HepG2 (cell line): ENCODE results near the gene LAMB4. TPM values are rescaled to one million over a fixed set of nuclear protein-coding genes. Genes with fewer than 3 reads are reported as not detected.

Experiments used
- AFF4 ChIP-seq: sonication (generic); formaldehyde crosslinking; IDR thresholded peaks from 2 replicates; pipeline ENCODE4 v1.4.0; 2020; ENCODE audit warnings: missing genetic modification reagents
- E2F1 ChIP-seq: sonication (generic); formaldehyde crosslinking; IDR thresholded peaks from 2 replicates; pipeline ENCODE4 v1.5.0; 2020; ENCODE audit warnings: missing genetic modification reagents
- HNF4G ChIP-seq, 2 experiments: sonication (generic) in 1 of 2; formaldehyde crosslinking in 1 of 2; IDR thresholded peaks; 2 replicates each; pipeline versions ENCODE4 v1.4.0 to v1.6.1; 2011 to 2020; ENCODE audit warnings: borderline replicate concordance in 2 of 2, low read depth in 2 of 2, mild to moderate bottlenecking in 2 of 2, low read length in 1 of 2, missing genetic modification reagents in 1 of 2, moderate library complexity in 1 of 2
- IRF2 ChIP-seq: IDR thresholded peaks from 2 replicates; pipeline ENCODE4 v1.6.1; 2018; ENCODE audit warnings: missing genetic modification reagents, missing compliant biosample characterization
- JUND ChIP-seq: sonication (generic); formaldehyde crosslinking; IDR thresholded peaks from 2 replicates; pipeline ENCODE4 v1.8.0; 2022; ENCODE audit warnings: mild to moderate bottlenecking, missing genetic modification reagents
- KAT7 ChIP-seq: IDR thresholded peaks from 2 replicates; pipeline ENCODE4 v1.6.1; 2018; ENCODE audit warnings: borderline replicate concordance, missing compliant biosample characterization
- KAT8 ChIP-seq: IDR thresholded peaks from 2 replicates; pipeline ENCODE4 v1.6.1; 2016; ENCODE audit warnings: missing genetic modification reagents, missing compliant biosample characterization
- KLF16 ChIP-seq, 2 experiments: sonication (generic) in 1 of 2; formaldehyde crosslinking in 1 of 2; IDR thresholded peaks; 2 replicates each; pipeline versions ENCODE4 v1.6.1 to v1.8.0; 2016 to 2023; ENCODE audit warnings: missing genetic modification reagents in 2 of 2, missing compliant biosample characterization in 1 of 2
- MXI1 ChIP-seq: IDR thresholded peaks from 3 replicates; pipeline ENCODE4 v1.6.1; 2012; ENCODE audit warnings: low read depth, low read length, inconsistent platforms, borderline replicate concordance
- NR2F6 ChIP-seq, 2 experiments: IDR thresholded peaks; 2 replicates each; pipeline ENCODE4 v1.6.1; 2016; ENCODE audit warnings: antibody characterized with exemption in 1 of 2, mild to moderate bottlenecking in 1 of 2
- PCBP2 ChIP-seq: fragments of 200-400 bp; formaldehyde crosslinking; optimal IDR thresholded peaks from 2 replicates; pipeline ENCODE3; 2018; ENCODE audit warnings: low read length, low read depth; ENCODE audit not compliant: poor library complexity, severe bottlenecking
- RAD51 ChIP-seq: fragments of 450-650 bp; IDR thresholded peaks from 2 replicates; pipeline ENCODE4 v1.6.1; 2016; ENCODE audit warnings: borderline replicate concordance
- TFAP4 ChIP-seq: sonication (generic); IDR thresholded peaks from 2 replicates; pipeline ENCODE4 v1.6.1; 2016; ENCODE audit warnings: low read depth, borderline replicate concordance
- THYN1 ChIP-seq: sonication (generic); formaldehyde crosslinking; IDR thresholded peaks from 2 replicates; pipeline ENCODE4 v1.8.1; 2023; ENCODE audit warnings: low read depth, mild to moderate bottlenecking, moderate library complexity, missing genetic modification reagents, borderline replicate concordance
- ZFP36L1 ChIP-seq: sonication (generic); formaldehyde crosslinking; IDR thresholded peaks from 2 replicates; pipeline ENCODE4 v1.8.0; 2022; ENCODE audit warnings: mild to moderate bottlenecking, missing genetic modification reagents, moderate library complexity
- ZKSCAN1 ChIP-seq: fragments of 150-350 bp; IDR thresholded peaks from 2 replicates; pipeline ENCODE4 v1.6.1; 2014; ENCODE audit warnings: low read length
- ZNF550 ChIP-seq: sonication (generic); formaldehyde crosslinking; IDR thresholded peaks from 2 replicates; pipeline ENCODE4 v1.4.0; 2020; ENCODE audit warnings: mild to moderate bottlenecking, missing genetic modification reagents, borderline replicate concordance
- ZNF609 ChIP-seq: sonication (generic); formaldehyde crosslinking; IDR thresholded peaks from 2 replicates; pipeline ENCODE4 v1.4.0; 2020; ENCODE audit warnings: mild to moderate bottlenecking, missing genetic modification reagents, borderline replicate concordance
- ZNF775 ChIP-seq: sonication (generic); formaldehyde crosslinking; IDR thresholded peaks from 2 replicates; pipeline ENCODE4 v1.4.0; 2020; ENCODE audit warnings: missing genetic modification reagents, mild to moderate bottlenecking, moderate library complexity, borderline replicate concordance
- ZNF839 ChIP-seq: sonication (generic); formaldehyde crosslinking; IDR thresholded peaks from 2 replicates; pipeline ENCODE4 v1.4.0; 2020; ENCODE audit warnings: missing genetic modification reagents, mild to moderate bottlenecking, borderline replicate concordance
- polyA plus RNA-seq, 8 experiments: library from polyadenylated mRNA; depleted of rRNA in 3 of 8; stranded (reverse) in 7 of 8; unstranded in 1 of 8; fragments of >200 nt; fragmentation: Illumina TruSeq in 4 of 8; extraction: Trizol in 4 of 8; gene quantifications; 2 replicates each; pipeline versions ENCODE4 v1.2.1 to v1.2.3, GENCODE V29; 2011 to 2016; ENCODE audit warnings: low read depth in 4 of 8, missing spikeins in 1 of 8, mixed read lengths in 1 of 8; ENCODE audit not compliant: insufficient read depth in 1 of 8
- total RNA-seq, 5 experiments: library from RNA; depleted of rRNA; stranded (reverse); fragments of >200 nt; fragmentation: Illumina TruSeq; extraction: Trizol; gene quantifications; 2 replicates each; pipeline ENCODE4 v1.2.3, GENCODE V29; 2016; ENCODE audit warnings: low read depth in 1 of 5

LAMB4 gene
- total and polyA plus RNA-seq, 2 of the 13 experiments (the other 11 are each of a cell fraction or from before 2014, with no cell fraction given) = 0.05 TPM; not detected in 1

- TF ChIP-seq ZNF609 (CRISPR knock-in tag) (no peak), ZNF775 (CRISPR knock-in tag) (no peak), IRF2 (CRISPR knock-in tag) (no peak), NR2F6 (IDR thresholded peaks at IDR 0.05) (0 out of 2 replicates have a peak, but pooled peaks have one; percentile 11), NR2F6 (CRISPR knock-in tag; IDR thresholded peaks at IDR 0.05) (no peak), E2F1 (CRISPR knock-in tag) (no peak), ZKSCAN1 (no peak), AFF4 (CRISPR knock-in tag) (no peak), ZNF550 (no peak), KAT8 (no peak), ZNF839 (CRISPR knock-in tag) (no peak), ZFP36L1 (CRISPR knock-in tag) (no peak), TFAP4 (peak; percentile 71), THYN1 (CRISPR knock-in tag) (no peak), RAD51 (no peak), MXI1 (no peak), JUND (no peak), KLF16 (CRISPR knock-in tag; IDR thresholded peaks at IDR 0.05) (no peak), PCBP2 (no peak), HNF4G (IDR thresholded peaks at IDR 0.05; ENCODE audit: borderline replicate concordance, low read depth, low read length) (peak; percentile 41; the same call in 1 of the 2 replicates), HNF4G (CRISPR knock-in tag; IDR thresholded peaks at IDR 0.05; ENCODE audit: borderline replicate concordance, low read depth) (no peak), KAT7 (CRISPR knock-in tag) (no peak)
Observed at GRCh38 chr7:108086962-108087361, 43.2 kb downstream of the LAMB4 start (continued).
